SK-N-SH (cell line): ENCODE measurements around the gene SLC13A2.

Experiments used
- FOXM1 ChIP-seq: IDR thresholded peaks from 2 replicates; pipeline ENCODE4 v1.4.0; 2012; ENCODE audit warnings: low read depth, mild to moderate bottlenecking
- MXI1 ChIP-seq: IDR thresholded peaks from 2 replicates; pipeline ENCODE4 v1.6.1; 2012; ENCODE audit warnings: mild to moderate bottlenecking, low read depth, low read length, improper control_type of control experiment
- YY1 ChIP-seq: IDR thresholded peaks from 2 replicates; pipeline ENCODE4 v1.4.0; 2012; ENCODE audit warnings: low read depth, mild to moderate bottlenecking
- TF ChIP-seq, protein P1 (sequence below): IDR thresholded peaks from 2 replicates; pipeline ENCODE4; 2012
- TF ChIP-seq, protein P2 (sequence below): fragments of 200-600 bp; sonication (generic); IDR thresholded peaks from 2 replicates; pipeline ENCODE4 v1.6.1; 2017; ENCODE audit warnings: antibody characterized with exemption, mild to moderate bottlenecking, moderate library complexity
- TF ChIP-seq, protein P3 (sequence below): IDR thresholded peaks from 2 replicates; pipeline ENCODE4 v1.6.1; 2012; ENCODE audit warnings: mild to moderate bottlenecking, low read depth, low read length, moderate library complexity
- TF ChIP-seq, protein P4 (sequence below): IDR thresholded peaks from 2 replicates; pipeline ENCODE4 v1.4.0; 2012; ENCODE audit warnings: low read depth, borderline replicate concordance

DNA sequence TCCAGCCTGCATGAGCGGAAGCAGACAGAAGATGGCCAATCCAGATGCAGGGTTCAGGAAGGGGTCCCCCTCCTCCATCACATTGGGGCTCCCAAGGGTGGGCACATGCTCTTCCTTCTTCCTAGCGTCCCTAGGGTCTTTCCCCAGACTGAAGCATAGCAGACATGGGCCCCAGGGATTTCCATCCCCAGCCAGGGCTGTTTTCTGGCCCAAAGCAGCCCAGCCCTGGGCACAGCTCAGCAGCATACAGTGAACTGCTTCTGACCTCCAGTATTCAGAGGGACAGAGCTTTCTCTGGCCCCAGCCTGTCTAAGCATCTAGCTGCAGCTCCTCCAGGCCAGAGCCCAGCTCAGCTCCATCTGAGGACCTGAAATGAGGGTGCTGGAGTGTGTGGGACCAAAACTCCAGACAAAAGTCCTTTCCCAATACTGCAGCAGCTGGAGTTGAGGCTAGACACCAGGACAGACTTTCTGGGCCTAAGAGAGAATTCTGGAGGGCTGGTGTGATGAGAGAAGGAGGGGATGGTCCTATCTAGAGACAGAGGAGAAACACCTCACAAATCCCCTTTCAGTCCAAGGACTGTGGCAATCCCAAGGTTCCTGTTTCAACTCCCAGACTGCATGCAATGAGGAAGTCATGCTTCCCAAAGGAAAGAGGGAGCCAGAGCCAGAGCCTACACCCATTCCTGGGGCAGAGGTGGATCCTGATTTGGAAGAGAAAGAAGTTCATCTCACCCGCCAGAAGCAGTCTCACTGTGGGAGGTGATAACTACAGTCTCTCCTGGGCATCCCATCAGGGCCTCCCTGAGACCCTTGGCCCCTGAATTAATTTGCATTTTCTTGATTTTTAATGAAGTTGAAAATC, 28.2 kb downstream of the SLC13A2 start:
- TF ChIP-seq, protein P1, sequence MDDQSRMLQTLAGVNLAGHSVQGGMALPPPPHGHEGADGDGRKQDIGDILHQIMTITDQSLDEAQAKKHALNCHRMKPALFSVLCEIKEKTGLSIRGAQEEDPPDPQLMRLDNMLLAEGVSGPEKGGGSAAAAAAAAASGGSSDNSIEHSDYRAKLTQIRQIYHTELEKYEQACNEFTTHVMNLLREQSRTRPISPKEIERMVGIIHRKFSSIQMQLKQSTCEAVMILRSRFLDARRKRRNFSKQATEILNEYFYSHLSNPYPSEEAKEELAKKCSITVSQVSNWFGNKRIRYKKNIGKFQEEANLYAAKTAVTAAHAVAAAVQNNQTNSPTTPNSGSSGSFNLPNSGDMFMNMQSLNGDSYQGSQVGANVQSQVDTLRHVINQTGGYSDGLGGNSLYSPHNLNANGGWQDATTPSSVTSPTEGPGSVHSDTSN, result no peak
- TF ChIP-seq, protein P2, sequence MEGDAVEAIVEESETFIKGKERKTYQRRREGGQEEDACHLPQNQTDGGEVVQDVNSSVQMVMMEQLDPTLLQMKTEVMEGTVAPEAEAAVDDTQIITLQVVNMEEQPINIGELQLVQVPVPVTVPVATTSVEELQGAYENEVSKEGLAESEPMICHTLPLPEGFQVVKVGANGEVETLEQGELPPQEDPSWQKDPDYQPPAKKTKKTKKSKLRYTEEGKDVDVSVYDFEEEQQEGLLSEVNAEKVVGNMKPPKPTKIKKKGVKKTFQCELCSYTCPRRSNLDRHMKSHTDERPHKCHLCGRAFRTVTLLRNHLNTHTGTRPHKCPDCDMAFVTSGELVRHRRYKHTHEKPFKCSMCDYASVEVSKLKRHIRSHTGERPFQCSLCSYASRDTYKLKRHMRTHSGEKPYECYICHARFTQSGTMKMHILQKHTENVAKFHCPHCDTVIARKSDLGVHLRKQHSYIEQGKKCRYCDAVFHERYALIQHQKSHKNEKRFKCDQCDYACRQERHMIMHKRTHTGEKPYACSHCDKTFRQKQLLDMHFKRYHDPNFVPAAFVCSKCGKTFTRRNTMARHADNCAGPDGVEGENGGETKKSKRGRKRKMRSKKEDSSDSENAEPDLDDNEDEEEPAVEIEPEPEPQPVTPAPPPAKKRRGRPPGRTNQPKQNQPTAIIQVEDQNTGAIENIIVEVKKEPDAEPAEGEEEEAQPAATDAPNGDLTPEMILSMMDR, result no peak
- TF ChIP-seq, protein P3, sequence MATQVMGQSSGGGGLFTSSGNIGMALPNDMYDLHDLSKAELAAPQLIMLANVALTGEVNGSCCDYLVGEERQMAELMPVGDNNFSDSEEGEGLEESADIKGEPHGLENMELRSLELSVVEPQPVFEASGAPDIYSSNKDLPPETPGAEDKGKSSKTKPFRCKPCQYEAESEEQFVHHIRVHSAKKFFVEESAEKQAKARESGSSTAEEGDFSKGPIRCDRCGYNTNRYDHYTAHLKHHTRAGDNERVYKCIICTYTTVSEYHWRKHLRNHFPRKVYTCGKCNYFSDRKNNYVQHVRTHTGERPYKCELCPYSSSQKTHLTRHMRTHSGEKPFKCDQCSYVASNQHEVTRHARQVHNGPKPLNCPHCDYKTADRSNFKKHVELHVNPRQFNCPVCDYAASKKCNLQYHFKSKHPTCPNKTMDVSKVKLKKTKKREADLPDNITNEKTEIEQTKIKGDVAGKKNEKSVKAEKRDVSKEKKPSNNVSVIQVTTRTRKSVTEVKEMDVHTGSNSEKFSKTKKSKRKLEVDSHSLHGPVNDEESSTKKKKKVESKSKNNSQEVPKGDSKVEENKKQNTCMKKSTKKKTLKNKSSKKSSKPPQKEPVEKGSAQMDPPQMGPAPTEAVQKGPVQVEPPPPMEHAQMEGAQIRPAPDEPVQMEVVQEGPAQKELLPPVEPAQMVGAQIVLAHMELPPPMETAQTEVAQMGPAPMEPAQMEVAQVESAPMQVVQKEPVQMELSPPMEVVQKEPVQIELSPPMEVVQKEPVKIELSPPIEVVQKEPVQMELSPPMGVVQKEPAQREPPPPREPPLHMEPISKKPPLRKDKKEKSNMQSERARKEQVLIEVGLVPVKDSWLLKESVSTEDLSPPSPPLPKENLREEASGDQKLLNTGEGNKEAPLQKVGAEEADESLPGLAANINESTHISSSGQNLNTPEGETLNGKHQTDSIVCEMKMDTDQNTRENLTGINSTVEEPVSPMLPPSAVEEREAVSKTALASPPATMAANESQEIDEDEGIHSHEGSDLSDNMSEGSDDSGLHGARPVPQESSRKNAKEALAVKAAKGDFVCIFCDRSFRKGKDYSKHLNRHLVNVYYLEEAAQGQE, result no peak
- TF ChIP-seq MXI1, result no peak
- TF ChIP-seq, protein P4, sequence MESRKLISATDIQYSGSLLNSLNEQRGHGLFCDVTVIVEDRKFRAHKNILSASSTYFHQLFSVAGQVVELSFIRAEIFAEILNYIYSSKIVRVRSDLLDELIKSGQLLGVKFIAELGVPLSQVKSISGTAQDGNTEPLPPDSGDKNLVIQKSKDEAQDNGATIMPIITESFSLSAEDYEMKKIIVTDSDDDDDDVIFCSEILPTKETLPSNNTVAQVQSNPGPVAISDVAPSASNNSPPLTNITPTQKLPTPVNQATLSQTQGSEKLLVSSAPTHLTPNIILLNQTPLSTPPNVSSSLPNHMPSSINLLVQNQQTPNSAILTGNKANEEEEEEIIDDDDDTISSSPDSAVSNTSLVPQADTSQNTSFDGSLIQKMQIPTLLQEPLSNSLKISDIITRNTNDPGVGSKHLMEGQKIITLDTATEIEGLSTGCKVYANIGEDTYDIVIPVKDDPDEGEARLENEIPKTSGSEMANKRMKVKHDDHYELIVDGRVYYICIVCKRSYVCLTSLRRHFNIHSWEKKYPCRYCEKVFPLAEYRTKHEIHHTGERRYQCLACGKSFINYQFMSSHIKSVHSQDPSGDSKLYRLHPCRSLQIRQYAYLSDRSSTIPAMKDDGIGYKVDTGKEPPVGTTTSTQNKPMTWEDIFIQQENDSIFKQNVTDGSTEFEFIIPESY, result no peak
- no peak for TF ChIP-seq FOXM1
- no peak for TF ChIP-seq YY1
